ENCODE measurements around the gene FOXP1.

DNA sequence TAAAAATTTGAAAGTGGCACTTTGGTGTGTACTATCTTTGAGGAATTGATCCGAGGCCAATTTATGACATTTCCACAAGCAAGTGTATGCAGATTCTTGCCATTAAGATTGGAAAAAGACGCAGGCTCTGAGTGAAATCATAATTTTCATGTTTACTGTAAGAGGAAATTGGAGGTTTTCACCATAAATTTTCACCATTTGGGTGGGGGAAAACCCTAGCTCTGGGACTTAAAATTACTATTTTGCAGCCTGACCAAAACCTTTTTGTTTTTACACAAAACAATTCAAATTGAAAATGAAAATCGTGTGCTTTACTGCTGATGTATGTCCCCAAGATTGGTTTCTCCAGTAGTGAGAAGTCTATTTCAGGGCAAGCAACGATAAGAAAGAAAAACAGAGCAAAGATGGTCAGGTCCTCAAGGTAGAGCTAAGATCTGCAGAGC is 282.6 kb downstream of the FOXP1 start:
- no peak for TF ChIP-seq TAF1 (IDR thresholded peaks at IDR 0.05; ENCODE audit: borderline replicate concordance, insufficient read depth, low read length)
- TF ChIP-seq SIN3A (IDR thresholded peaks at IDR 0.05; ENCODE audit: borderline replicate concordance, insufficient read depth, low read length), result no peak
- no peak for TF ChIP-seq POLR2AphosphoS5 (IDR thresholded peaks at IDR 0.05; ENCODE audit: low read depth, low read length)
- TF ChIP-seq REST (IDR thresholded peaks at IDR 0.05; ENCODE audit: insufficient read depth in 1 of 2, low read depth in 2 of 2, low read length in 2 of 2), result no peak
- TF ChIP-seq FOXP2 (optimal IDR thresholded peaks at IDR 0.05; ENCODE audit: borderline replicate concordance, extremely low read depth, extremely low read length, insufficient read depth), result no peak
